Measurements from ENCODE around the gene CEP78.

CEP78 gene

GRCh38 chr9:78261403-78262001 is 25.6 kb downstream of the CEP78 start:
- H3K36me3 ChIP-seq (ENCODE audit: control insufficient read depth, insufficient read depth, low read length) = no peaks in the 10 kb centered on the region
- H3K27ac ChIP-seq = no peak overlapping the region
- H3K9me3 ChIP-seq (ENCODE audit: control insufficient read depth, low read length) = no peaks in the 10 kb centered on the region
- no peak overlapping the region for H2AFZ ChIP-seq
- no peaks in the 10 kb centered on the region for H3K79me2 ChIP-seq
- no peak overlapping the region for H3K4me2 ChIP-seq (ENCODE audit: low read length)
- H3K27me3 ChIP-seq (ENCODE audit: control insufficient read depth, insufficient read depth, low read length) = no peaks in the 10 kb centered on the region
- no peak overlapping the region for H3K9ac ChIP-seq
- no peaks in the 10 kb centered on the region for H3K4me1 ChIP-seq
- peak; percentile 48 for TF ChIP-seq CTCF (IDR thresholded peaks at IDR 0.05)
- H3K4me3 ChIP-seq (ENCODE audit: low read depth, low read length) = no peak overlapping the region

- H3K4me1 ChIP-seq = no peaks in the 10 kb centered on the region
- no peaks in the 10 kb centered on the region for H3K36me3 ChIP-seq (ENCODE audit: control insufficient read depth, insufficient read depth, low read length)
- H3K27me3 ChIP-seq (ENCODE audit: control insufficient read depth, insufficient read depth, low read length) = no peaks in the 10 kb centered on the region
- H3K9ac ChIP-seq = no peak overlapping the region
- no peak overlapping the region for H2AFZ ChIP-seq
- no peak overlapping the region for H3K4me3 ChIP-seq (ENCODE audit: low read depth, low read length)
- no peaks in the 10 kb centered on the region for H3K9me3 ChIP-seq (ENCODE audit: control insufficient read depth, low read length)
- H3K4me2 ChIP-seq (ENCODE audit: low read length) = no peak overlapping the region
- no peak for TF ChIP-seq CTCF (IDR thresholded peaks at IDR 0.05)
- H3K79me2 ChIP-seq = no peaks in the 10 kb centered on the region
- H3K27ac ChIP-seq = no peak overlapping the region
These were observed 26.8 kb downstream of the CEP78 start for GRCh38 chr9:78262655-78263054.

GRCh38 chr9:78267889-78268288 is 32.0 kb downstream of the CEP78 start:
- Histone ChIP-seq H3K27me3 (ENCODE audit: control insufficient read depth, insufficient read depth, low read length) (no peaks in the 10 kb centered on the region), H3K9me3 (ENCODE audit: control insufficient read depth, low read length) (no peaks in the 10 kb centered on the region), H3K4me2 (ENCODE audit: low read length) (no peak overlapping the region), H3K9ac (no peak overlapping the region), H3K27ac (no peak overlapping the region), H2AFZ (no peak overlapping the region), H3K36me3 (ENCODE audit: control insufficient read depth, insufficient read depth, low read length) (no peaks in the 10 kb centered on the region), H3K4me1 (no peaks in the 10 kb centered on the region), H3K4me3 (ENCODE audit: low read depth, low read length) (no peak overlapping the region), H3K79me2 (no peaks in the 10 kb centered on the region)
- TF ChIP-seq CTCF (IDR thresholded peaks at IDR 0.05) = no peak

- TF ChIP-seq CTCF (IDR thresholded peaks at IDR 0.05) = no peak
- H3K4me2 ChIP-seq (ENCODE audit: low read length) = no peak overlapping the region
- no peaks in the 10 kb centered on the region for H3K79me2 ChIP-seq
- H3K27me3 ChIP-seq (ENCODE audit: control insufficient read depth, insufficient read depth, low read length) = no peaks in the 10 kb centered on the region
- H3K9me3 ChIP-seq (ENCODE audit: control insufficient read depth, low read length) = no peaks in the 10 kb centered on the region
- no peaks in the 10 kb centered on the region for H3K4me1 ChIP-seq
- H2AFZ ChIP-seq = no peak overlapping the region
- no peak overlapping the region for H3K4me3 ChIP-seq (ENCODE audit: low read depth, low read length)
- no peak overlapping the region for H3K27ac ChIP-seq
- no peak overlapping the region for H3K9ac ChIP-seq
- H3K36me3 ChIP-seq (ENCODE audit: control insufficient read depth, insufficient read depth, low read length) = no peaks in the 10 kb centered on the region
These were observed 33.9 kb downstream of the CEP78 start for GRCh38 chr9:78269784-78270183.

GRCh38 chr9:78272307-78272706 is 36.4 kb downstream of the CEP78 start:
- Histone ChIP-seq H3K36me3 (ENCODE audit: control insufficient read depth, insufficient read depth, low read length) (no peaks in the 10 kb centered on the region), H3K27me3 (ENCODE audit: control insufficient read depth, insufficient read depth, low read length) (no peaks in the 10 kb centered on the region), H2AFZ (no peak overlapping the region), H3K4me3 (ENCODE audit: low read depth, low read length) (no peak overlapping the region), H3K4me2 (ENCODE audit: low read length) (no peak overlapping the region), H3K79me2 (no peaks in the 10 kb centered on the region), H3K9ac (no peak overlapping the region), H3K9me3 (ENCODE audit: control insufficient read depth, low read length) (no peaks in the 10 kb centered on the region), H3K27ac (no peak overlapping the region), H3K4me1 (no peaks in the 10 kb centered on the region)
- no peak for TF ChIP-seq CTCF (IDR thresholded peaks at IDR 0.05)
